HG03108 (cell line): ENCODE results near the gene FNBP1.

Experiments
- ATAC-seq: cut with Tn5 transposase; IDR thresholded peaks from one replicate; pipeline ENCODE4 v1.9.1; 2021; ENCODE audit warnings: moderate library complexity; ENCODE audit not compliant: unreplicated experiment

Gene FNBP1

DNA sequence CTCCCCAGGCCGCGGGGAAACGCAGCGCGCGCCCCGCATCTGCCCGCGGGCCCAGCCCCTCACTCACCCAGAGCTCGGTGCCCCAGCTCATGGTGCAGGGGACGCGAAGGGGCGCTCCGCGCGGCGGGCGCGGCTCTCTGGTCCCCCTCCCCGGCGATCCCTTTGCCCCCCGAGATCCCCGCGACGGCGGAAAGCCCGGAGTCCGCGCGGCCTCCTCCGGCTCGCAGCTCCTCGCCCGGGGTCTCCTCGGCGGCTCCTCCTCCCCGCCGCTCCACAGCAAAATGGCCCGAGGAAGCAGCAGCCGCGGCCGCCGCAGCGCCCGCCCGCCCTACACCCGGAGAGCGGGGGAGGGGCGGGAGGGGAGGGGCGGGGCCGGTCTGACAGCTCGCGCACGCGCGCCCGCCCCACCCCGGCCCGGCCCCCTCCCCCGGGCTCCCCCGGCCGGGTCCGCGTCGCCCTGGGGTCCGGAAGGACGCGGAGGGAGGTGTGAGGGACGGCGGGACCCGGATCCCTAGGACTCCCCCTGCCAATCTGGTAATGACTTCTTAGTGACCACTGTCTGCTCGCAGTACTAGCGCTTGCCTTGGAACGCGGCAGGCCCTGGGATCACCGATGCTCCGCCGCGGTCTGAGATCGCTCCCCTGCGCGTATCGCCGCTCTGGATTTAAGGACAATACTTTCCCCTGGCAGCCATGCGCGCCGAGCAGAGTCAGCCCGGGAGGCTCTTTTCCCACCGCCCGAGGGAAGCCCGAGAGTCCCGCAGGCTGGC is at the start of gene FNBP1:
FNBP1 (minus strand) TSS at position 305 of the 769 bp plus-strand sequence; CDS start at position 91, 214 bp downstream.
- ATAC-seq = peak; percentile 35

- no peak for ATAC-seq
Observed at GRCh38 chr9:130090915-130091314, 47.9 kb upstream of the FNBP1 start.

DNA sequence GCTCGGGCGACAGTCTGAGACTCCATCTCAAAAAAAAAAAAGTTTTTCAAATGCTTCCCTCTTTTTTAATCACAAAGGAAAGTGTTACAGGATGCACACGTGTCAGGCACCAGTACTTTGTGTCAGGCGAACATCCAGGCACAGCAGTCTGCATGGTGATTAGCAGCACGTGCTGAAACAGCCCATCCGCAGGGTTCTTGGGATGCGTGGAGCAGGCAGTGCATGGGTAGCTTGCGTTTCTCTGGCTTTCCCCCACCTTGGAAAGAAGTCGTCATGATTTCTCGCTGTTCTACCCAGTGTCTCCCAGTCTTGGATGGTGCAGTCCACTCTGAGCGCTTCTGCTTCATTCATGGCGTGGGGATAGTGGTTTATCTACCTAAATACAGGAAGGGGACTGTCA is 46.2 kb upstream of the FNBP1 start:
- ATAC-seq = no peak

GRCh38 chr9:130088051-130088450 is 45.1 kb upstream of the FNBP1 start:
- no peak for ATAC-seq

GRCh38 chr9:130084337-130084736 is 41.3 kb upstream of the FNBP1 start:
- ATAC-seq = no peak

- ATAC-seq = no peak
Observed at GRCh38 chr9:130078547-130078946, 35.6 kb upstream of the FNBP1 start.

- no peak for ATAC-seq
Observed at GRCh38 chr9:130073373-130073772, 30.4 kb upstream of the FNBP1 start.

DNA sequence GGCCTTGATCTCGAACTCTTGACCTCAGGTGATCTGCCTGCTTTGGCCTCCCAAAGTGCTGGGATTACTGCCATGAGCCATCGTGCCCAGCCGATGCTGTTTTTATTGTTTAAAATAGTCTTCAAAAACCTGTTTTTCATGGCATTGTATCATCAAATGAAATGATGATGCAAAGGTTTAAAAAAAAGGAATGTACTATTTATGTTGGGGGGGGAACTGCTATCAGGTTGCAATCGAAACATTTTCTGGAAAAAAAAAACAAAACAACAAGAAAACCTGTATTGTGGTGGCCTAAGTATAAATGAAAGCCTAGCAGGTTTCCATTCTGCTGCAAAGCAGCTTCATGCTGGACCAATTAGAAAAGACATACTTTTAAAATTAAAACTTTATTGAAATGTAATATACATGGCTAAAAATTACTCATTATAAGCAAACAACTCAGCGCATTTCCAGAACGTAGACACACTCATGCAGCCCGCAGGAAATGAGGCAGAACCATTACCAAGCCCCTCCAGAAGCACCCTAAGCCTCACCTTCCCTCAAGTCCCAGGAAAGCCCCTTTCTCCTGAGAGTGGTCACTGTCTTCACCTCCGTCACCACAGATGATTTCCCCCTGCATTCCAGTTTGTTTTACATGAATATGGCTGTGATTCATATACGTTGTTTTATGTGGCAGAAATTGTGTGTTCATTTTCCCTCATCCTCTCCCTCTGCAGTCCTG is 29.7 kb upstream of the FNBP1 start:
- no peak for ATAC-seq

DNA sequence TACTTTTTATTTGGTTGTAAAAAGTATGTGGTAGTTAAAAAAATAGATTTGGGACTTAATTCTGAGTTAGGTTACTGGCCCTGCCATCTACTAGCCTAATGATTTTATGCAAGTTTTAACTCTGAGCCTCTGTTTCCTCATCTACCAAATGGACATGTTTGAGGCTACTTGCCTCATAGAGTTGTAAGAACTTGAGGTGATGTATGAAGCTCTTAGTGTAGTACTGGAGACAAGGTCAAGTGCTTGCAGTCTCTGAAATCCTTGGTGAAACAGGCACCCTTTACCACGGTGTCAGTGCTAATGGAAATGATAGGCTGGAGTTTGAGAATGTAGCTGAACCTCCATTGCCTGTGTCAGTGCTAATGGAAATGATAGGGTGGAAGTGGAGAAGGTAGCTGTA is 26.1 kb upstream of the FNBP1 start:
- ATAC-seq = no peak

GRCh38 chr9:130064621-130065020 is 21.6 kb upstream of the FNBP1 start:
- no peak for ATAC-seq

- ATAC-seq = no peak
Observed at GRCh38 chr9:130062750-130063149, 19.8 kb upstream of the FNBP1 start.

DNA sequence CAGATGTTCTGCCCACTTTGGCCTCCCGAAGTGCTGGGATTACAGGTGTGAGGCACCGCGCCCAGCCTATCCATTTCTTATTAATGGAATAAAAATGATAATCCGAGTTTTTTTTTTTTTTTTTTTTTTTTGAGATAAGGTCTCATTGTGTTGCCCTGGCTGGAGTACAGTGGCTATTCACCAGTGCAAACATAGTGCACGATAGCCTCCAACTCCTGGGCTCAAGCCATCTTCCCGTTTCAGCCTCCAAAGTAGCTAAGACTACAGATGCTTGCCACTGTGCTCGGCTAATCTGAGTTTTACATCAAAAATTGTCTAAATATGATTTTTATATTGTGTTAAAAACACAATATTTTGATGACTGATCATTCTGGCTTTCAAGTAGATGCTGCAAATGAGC is 17.3 kb upstream of the FNBP1 start:
- ATAC-seq = no peak

DNA sequence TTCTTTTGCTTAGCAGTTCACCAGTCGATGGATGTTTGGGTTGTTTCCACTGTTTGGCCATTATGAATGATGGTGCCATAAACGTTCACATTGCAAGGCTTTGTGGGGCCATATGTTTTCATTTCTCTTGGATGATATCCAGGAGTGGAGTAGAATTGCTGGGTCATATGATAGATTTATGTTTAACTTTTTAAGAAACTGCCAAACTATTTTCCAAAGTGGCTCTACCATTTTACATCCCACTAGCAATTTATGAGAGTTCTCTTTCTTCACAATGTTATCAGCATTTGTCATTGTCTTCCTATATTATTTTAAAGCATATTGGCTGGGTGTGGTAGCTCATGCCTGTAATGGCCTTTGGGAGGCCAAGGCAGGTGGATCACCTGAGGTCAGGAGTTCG is 15.9 kb upstream of the FNBP1 start:
- no peak for ATAC-seq

DNA sequence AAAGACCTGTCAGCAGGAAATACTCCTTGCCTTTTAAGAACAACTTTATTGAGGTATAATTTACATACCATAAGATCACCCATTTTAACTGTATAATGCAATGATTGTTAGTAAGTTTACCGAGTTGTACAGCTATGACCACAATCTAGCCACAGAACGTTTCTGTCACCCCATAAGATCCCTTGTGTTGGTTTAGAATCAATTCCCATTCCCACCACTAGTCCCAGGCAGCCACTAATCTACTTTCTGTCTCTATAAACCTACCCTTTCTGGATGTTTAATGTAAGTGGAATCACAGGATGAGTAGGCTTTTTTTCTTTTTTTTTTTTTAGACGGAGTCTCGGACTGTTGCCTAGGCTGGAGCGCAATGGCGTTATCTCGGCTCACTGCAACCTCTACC is 15.2 kb upstream of the FNBP1 start:
- no peak for ATAC-seq

DNA sequence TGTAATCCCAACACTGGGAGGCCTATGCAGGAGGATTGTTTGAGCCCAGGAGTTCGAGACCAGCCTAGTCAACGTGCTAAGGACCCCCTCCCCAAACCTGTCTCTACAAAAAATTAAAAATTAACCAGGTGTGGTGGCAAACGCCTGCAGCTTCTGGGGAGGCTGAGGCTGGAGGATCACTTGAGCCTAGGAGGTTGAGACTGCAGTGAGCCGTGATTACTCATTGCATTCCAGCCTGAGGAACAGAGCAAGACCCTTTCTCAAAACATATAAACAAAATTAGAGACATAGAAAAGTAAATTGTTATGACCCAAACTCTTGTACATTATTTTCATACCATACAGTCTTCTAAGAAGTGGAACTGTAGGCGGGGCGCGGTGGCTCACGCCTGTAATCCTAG is 11.8 kb upstream of the FNBP1 start:
- no peak for ATAC-seq

DNA sequence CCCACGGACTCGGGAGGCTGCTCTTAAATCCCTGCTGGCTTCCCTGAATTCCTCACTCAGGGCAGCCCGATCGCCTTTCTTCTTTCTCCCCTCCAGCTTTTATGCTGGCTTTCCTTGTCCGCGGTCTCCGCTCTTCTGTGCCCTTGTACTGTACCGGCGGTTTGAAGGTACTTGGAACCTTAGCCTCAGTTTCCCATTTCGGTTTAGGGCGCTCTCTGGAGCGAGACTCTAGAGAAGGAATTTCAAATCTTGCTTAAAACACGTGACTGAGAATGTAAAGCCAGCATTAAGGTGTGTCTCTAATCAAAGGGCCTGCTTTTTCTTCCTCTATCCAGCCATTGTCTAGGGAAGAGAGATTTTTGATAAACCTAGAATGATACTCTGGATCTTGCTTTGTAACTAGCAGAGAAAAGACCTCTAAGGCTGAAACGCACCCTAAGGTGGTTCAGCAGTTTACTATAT is 11.4 kb upstream of the FNBP1 start:
- ATAC-seq = no peak

GRCh38 chr9:130053504-130054324 is 10.7 kb upstream of the FNBP1 start, which contains the start of gene GPR107:
TSS of gene GPR107 (plus strand) at chr9:130053906. CDS start at chr9:130053933, 27 bp downstream.
- ATAC-seq = peak; percentile 77

DNA sequence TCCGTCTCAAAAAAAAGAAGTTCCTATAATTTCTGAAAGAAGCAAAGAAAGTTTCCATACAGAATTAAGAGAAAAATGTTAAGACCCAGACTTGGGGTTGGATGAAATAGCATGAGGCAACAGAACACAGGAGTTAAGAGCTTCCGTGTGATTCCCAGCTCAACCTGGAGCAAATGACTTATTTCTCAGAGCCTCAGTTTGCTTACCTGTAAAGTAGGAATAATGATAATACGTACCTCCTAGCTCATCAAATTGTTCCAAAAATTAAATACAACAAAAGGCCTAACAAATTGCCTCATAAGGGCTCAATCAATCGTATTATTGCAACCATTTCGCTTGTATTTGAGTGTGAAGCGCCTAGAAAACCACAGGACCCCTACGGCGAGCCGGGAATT is 10.1 kb upstream of the FNBP1 start:
- ATAC-seq = no peak

GRCh38 chr9:130051855-130052254 is 8.9 kb upstream of the FNBP1 start:
- ATAC-seq = no peak

GRCh38 chr9:130050462-130050861 is 7.5 kb upstream of the FNBP1 start:
- no peak for ATAC-seq

DNA sequence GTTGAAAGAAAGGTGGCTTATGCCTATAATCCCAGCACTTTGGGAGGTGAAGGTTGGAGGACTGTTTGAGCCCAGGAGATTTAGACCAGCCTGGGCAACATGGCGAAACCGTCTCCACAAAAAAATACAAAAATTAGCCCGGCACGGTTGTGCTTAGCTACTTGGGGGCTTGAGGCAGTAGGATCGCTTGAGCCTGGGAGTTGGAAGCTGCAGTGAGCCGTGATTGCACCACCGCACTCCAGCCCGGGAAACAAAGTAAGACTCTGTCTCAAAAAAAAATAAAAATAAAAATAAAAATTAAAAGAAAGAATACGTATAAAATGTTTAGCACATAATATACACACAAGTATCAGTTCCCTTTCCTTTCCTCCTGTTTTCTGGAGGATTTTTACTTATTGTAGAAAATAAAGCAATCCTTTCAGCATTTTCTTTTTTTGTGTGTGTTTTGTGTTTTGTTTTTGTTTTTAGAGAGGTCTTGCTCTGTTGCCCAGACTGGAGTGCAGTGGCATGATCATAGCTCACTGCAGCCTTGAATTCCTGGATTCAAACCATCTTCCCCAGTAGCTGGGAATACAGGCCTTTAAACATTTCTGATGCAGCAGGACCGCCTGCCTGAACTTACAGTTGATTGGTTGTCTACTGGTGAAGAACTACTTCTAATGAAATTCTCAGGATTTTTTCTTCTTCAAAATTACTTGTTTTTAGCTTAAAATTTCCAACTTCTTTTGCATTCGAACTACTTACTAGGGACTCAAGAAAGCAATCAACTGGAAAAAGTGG is 6.6 kb upstream of the FNBP1 start:
- ATAC-seq = no peak
